WERI-Rb-1 (cell line): ENCODE measurements around the gene TCF3.

ENCODE experiments used
- DNase-seq: peaks from one replicate; pipeline ENCODE4 v3.0.0-alpha.2; 2020
- H3K27ac ChIP-seq: fragments of 250-450 bp; sonication (Bioruptor Pico); 2 replicates; pipeline ENCODE4 v1.5.1; 2020; ENCODE audit warnings: mild to moderate bottlenecking, moderate library complexity
- H3K27me3 ChIP-seq: fragments of 250-450 bp; sonication (Bioruptor Pico); 2 replicates; pipeline ENCODE4 v1.5.1; 2021; ENCODE audit warnings: mild to moderate bottlenecking, low read depth, moderate library complexity; ENCODE audit not compliant: insufficient read depth, severe bottlenecking
- H3K36me3 ChIP-seq: fragments of 250-450 bp; sonication (Bioruptor Pico); 2 replicates; pipeline ENCODE4 v1.5.1; 2020; ENCODE audit warnings: mild to moderate bottlenecking, moderate library complexity
- H3K4me3 ChIP-seq: 2 replicates; pipeline ENCODE4 v1.5.1; 2011; ENCODE audit warnings: low read depth, mild to moderate bottlenecking, control low read depth, low read length
- H3K9me3 ChIP-seq: fragments of 250-450 bp; sonication (Bioruptor Pico); 2 replicates; pipeline ENCODE4 v1.5.1; 2021; ENCODE audit warnings: mild to moderate bottlenecking, moderate library complexity; ENCODE audit not compliant: severe bottlenecking
- CTCF ChIP-seq: IDR thresholded peaks from 2 replicates; pipeline ENCODE4 v1.5.1; 2011; ENCODE audit warnings: low read depth, mild to moderate bottlenecking, control low read depth, inconsistent platforms, low read length

TCF3 gene

GRCh38 chr19:1561236-1561842 is 91.1 kb downstream of the TCF3 start:
- no peak for DNase-seq
- TF ChIP-seq CTCF, result no peak
- Histone ChIP-seq H3K36me3 (peaks cover 82% of the 10 kb centered on the region), H3K27ac (no peak overlapping the region), H3K27me3 (no peaks in the 10 kb centered on the region), H3K9me3 (no peaks in the 10 kb centered on the region), H3K4me3 (no peak overlapping the region)

- Histone ChIP-seq H3K4me3 (no peak overlapping the region), H3K27me3 (no peaks in the 10 kb centered on the region), H3K9me3 (no peaks in the 10 kb centered on the region), H3K27ac (no peak overlapping the region), H3K36me3 (peaks cover 76% of the 10 kb centered on the region)
- no peak for DNase-seq
- TF ChIP-seq CTCF, result no peak
Observed at GRCh38 chr19:1560286-1560882, 92.0 kb downstream of the TCF3 start.
